ENCODE results near the gene NEK1. TPM values are rescaled to one million over a fixed set of nuclear protein-coding genes. Genes with fewer than 3 reads are reported as not detected.

The NEK1 gene
- total RNA-seq, 1 donor from 2014 or later = 6.9 TPM

DNA sequence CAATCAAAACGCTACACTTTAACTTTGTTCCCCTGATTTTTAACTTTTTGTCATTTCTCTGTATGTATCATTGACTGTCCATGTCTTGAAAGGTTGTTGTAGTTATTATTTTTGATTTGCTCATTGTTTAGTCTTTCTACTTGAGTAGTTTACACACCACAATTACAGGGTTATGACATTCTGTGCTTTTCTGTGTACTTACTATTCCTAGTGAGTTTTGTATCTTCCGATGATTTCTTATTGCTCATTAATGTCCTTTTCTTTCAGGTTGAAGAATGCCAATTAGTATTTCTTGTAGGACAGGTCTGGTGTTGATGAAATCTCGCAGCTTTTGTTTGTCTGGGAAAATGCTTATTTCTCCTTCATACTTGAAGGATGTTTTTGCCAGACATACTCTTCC is 252.4 kb downstream of the NEK1 start:
- ATAC-seq = no peak

DNA sequence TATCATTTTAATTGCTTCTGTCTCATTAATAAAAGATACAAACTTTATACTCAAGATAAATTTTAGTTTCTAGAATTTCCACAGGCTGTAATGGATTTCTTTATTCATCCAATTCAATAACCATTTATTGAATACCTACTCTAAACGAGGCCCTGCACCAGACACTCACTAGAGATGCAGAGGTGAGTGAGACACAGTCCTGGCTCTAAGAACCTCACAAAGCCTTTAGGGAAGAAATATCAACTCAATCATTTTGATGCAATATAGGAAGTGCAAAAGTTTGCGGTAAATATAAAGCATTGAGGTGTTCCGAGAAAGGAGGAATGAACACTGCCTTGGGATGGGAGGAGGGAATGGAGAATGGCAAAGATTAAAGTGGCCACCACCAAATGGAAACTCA is 260.0 kb downstream of the NEK1 start:
- no peak for ATAC-seq

DNA sequence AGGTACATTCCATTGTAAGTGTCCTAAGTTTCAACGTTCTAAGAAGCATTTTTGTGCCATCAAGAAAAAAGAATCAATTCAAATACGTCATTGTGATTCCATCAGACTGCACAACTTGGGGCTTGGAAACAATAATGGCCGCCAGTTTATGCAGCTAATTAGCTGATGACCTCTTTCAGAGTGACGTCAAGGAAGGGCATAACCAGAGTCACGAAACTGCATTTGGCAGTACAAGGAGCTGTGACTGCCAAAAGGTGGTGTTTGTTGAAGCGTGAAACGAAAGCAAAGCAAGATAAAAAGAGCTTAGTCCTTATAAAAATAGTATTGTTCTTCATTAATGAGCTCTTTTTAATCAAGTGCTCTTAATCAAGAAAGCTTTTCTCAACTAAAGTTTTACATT is 260.5 kb downstream of the NEK1 start:
- peak; percentile 62 for ATAC-seq

DNA sequence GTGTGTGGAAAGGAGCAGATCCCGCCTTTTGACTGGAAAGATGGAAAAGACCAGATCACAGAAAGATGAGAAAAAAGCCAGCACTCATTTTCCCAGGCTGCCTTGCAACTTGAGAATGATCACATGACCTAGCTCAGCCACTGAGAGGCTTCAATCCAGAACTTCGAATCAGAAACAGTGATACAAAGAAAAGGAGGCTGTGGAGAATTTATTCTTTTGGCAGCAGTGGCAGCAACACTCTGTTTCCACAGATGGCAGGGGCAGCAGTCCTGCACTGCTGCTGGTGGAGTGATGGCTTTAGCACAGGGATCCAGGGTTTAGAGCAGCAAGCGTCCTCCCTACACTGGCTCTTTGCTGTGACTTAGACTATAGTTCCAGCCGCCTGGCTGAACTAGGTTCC is 263.8 kb downstream of the NEK1 start:
- no peak for ATAC-seq

DNA sequence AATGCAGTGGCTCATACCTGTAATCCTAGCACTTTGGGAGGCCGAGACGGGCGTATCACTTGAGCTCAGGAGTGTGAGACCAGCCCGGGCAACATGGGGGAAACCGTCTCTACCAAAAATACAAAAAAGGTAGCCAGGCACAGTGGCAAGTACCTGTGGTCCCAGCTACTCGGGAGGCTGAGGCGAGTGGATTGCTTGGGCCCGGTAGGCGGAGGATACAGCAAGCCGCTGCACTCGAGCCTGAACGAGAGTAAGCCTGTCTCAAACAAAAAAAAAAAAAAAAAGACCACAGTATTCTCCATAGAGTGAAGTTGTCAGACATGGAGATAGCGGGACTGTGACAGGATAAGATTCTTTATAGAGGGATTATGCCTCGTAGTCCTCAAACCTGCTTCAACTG is 265.5 kb downstream of the NEK1 start:
- ATAC-seq = no peak

DNA sequence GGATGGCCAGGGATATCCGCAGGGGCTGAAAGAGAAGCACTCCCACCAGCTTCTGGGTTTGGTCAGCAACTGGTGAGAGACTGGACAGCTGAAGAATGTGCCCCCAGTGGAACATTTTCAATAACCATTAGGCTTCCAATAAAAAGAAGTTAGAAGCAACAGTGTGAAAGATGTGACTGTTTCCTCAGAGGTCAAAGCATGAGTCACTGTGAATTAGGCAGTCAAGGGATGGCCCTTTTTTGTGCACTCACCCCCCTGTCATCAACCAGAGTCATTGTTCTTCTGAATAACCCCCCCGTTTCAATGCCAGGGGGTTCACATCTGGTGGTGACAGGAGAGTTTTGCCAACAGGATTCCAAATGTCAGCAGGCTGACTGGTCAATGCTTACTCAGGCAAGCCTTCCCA is 267.1 kb downstream of the NEK1 start:
- no peak for ATAC-seq

Other genes with a start within 250 kb of the NEK1 start
- gene CLCN3, start 8.0 kb upstream of the NEK1 start, total RNA-seq = 50.4 TPM
- gene HPF1, start 145.4 kb upstream of the NEK1 start, total RNA-seq = 12.4 TPM

Data from esophagus mucosa (tissue), 1 donor.